Measurements from ENCODE around the gene PTPRE.

Gene PTPRE

GRCh38 chr10:128029731-128030369 lies 122.9 kb downstream of the PTPRE start:
- DNase-seq = no peak

DNA sequence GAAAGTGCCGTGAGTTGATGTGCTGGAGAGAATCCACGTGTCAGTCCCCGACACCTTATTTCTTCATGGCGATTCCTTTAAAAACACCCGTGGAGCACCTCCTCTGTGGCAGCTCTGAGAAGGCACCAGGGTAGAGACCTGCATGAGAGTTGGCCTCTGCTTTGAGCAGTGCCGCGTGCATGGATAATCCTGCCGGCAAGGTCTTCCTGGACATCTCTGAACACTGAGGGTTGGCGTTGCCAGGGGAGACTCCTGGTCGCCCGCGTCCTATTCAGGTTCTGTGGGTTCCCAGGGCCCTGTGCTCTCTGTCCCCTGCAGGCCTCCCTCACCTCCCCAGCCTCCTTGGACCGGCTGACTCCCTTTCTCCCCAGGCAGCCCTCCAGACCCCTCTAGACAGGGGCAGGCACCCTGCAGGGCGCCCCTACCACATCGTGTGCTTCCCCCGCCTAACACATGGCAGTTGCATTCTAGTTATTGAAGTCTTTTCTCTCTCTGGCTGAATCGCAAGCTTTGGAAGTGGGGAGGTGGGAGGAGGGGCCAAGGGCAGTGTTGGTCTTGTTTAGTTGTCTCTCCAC lies 123.7 kb downstream of the PTPRE start:
- no peak for DNase-seq

GRCh38 chr10:128031216-128031615 lies 124.3 kb downstream of the PTPRE start:
- DNase-seq = no peak

DNA sequence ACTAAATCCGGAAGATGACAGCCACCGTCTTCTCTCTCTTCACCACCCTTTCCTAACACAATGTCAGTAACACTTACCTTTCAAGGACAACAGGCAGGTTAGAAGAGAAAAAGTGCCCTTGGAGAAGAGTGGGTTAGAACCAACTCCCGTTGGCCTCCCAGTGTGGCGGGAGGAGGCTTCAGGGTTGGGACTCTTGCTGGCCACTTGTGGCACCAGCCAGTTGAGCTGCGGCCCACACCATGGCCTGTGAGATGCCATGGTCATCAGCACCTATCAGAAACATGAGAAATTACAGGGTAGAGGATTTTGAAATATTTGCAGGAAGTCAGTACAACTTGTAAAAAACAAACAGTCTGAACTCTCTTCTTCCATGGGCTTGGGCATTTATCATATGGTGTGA lies 125.6 kb downstream of the PTPRE start:
- DNase-seq = no peak

GRCh38 chr10:128035557-128035973 lies 128.7 kb downstream of the PTPRE start:
- DNase-seq = no peak

GRCh38 chr10:128036011-128036615 lies 129.2 kb downstream of the PTPRE start:
- DNase-seq = no peak

DNA sequence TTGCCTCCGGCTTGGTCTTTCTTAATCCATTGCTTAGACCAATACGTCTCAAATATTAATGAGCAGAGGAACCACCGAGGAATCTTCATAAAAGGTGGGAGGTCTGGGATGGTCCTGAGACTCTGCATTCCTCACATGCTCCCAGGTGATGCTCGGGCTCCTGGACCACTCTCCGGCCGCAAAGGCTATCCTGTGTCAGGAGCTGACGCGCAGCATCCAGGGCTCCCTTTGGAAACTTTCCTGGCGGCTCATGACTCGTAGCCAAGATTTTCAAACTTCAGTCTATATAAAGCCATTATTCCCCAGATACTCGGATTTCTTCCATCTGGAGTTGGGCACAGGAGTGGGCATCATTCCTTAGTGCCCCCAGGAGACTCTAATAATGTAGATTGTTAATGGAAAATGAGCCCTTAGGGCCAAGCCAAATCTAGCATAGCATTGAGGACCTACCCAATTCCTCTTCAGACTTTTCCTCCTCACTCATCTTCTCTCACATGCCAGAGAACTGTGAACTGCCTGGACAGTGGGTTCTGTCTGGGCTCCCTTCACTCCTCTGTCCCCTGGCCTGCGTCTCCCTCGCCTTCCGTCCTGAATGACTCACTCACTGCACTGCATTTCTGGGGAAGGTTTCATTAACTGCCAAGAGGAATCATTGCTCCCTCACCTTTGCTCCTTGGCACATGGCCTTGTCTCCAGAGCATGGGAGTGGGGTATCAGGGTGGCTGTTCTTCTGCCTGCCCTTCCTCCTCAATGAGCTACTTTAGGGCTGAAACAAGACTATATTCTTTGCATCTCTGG lies 130.0 kb downstream of the PTPRE start:
- no peak for DNase-seq

DNA sequence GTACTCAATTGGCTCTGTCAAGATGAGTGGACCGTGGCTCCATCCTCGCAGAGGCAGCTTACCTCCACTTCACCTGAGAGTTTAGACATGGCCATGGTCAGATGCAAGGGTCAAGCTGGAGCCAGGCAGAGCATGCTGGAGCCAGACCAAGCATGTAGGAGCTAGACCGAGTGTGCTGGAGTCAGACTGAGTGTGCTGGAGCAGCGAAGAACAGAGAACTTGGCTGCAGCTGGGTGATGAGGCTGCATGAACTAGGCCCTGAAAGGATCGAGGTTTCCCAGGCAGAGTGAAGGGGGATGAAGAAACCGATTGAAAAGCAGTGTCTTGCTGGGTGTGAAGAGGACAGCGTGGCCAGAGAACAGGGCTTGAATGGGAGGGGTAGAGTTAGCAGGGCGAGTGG lies 133.2 kb downstream of the PTPRE start:
- no peak for DNase-seq

- DNase-seq = no peak
Measured at GRCh38 chr10:128040681-128041080, 133.8 kb downstream of the PTPRE start.

GRCh38 chr10:128042131-128042610 lies 135.3 kb downstream of the PTPRE start:
- DNase-seq = no peak

- DNase-seq = no peak
Measured at GRCh38 chr10:128043259-128044045, 136.5 kb downstream of the PTPRE start.

GRCh38 chr10:128044186-128044585 lies 137.3 kb downstream of the PTPRE start:
- no peak for DNase-seq

GRCh38 chr10:128044961-128045832 lies 138.3 kb downstream of the PTPRE start:
- no peak for DNase-seq

DNA sequence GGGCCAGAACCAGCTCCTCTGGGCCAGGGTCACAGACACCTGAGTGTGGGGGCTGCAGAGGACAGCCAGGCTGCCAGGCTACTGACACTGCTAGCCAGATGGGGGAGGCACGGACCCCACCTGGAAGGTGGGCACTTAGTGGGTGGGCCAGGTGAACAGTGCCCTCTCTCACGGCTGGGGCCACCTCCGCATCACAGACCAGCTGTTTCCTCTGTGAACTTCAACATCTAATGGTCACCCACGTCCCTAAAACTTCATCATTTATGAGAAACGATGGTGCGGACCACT lies 138.9 kb downstream of the PTPRE start:
- no peak for DNase-seq

- no peak for DNase-seq
Measured at GRCh38 chr10:128046156-128046952, 139.5 kb downstream of the PTPRE start.

DNA sequence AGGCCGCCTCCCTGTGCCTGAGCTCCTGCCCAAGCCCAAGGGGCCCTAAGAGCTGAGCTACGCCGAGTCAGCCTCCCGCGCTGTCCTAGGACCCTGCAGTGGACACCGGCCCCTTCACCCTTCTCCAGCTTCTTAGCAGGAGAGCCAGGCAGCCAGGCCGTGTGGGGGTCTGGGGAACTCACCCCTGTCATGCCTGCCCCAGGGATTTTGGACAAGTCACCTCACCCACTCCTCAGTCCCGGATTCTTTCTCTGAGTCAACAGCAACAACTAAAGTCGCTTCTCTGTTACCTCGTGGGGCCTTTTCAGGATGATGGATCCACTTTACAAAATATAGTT lies 140.0 kb downstream of the PTPRE start:
- DNase-seq = no peak

GRCh38 chr10:128047351-128047750 lies 140.4 kb downstream of the PTPRE start:
- DNase-seq = peak; percentile 65

DNA sequence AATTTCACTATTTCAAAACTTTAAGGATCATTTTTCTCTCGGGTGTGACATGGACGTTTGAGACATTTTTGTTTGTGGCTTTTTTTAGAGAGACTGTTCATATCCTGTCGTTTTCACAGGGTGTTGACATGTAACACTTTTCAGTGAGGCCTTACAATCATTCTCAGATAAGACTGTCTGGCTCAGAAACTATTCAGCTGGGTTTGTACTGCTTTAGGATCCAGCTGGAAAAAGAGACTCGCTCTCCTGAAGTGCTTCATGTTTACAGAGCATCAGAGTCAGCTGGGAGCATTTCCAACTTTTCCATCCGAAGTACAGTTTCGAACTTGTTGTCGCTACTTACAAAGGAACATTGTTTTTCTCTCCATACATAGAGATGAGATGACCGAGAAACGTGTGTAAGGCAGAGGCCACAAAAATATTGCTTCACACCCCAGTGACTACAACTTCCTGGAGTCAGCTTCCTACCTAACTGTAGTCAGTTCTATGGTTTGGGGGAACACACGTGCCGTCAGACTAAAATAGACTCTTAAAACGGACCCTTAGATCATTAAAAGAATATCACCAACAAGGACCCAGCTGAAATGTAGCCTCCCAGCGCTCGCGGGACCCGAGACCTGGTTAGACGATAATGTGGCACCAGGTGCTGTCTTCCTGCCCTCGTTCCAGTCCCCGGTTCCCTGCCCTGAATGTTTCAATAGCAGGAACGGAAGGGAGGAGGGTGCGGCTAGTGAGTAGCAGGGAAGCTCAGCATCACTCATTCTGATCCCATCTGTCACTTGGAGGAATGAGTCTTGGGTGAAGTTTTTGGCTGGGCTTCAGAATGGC lies 141.3 kb downstream of the PTPRE start:
- DNase-seq = peak; percentile 5

GRCh38 chr10:128048819-128049210 lies 141.9 kb downstream of the PTPRE start:
- DNase-seq = no peak
